ENCODE data around the gene IKZF2. TPM values are rescaled to one million over a fixed set of nuclear protein-coding genes. Genes with fewer than 3 reads are reported as not detected.
A peak's percentile ranks its signal among the peaks of the same experiment; 100 is the strongest.

Gene IKZF2
- total and polyA plus RNA-seq, 10 of the 15 experiments (the other 5 are each of a cell fraction or from before 2014, with no cell fraction given) = 15.2 to 266 (median 87.2) TPM

DNA sequence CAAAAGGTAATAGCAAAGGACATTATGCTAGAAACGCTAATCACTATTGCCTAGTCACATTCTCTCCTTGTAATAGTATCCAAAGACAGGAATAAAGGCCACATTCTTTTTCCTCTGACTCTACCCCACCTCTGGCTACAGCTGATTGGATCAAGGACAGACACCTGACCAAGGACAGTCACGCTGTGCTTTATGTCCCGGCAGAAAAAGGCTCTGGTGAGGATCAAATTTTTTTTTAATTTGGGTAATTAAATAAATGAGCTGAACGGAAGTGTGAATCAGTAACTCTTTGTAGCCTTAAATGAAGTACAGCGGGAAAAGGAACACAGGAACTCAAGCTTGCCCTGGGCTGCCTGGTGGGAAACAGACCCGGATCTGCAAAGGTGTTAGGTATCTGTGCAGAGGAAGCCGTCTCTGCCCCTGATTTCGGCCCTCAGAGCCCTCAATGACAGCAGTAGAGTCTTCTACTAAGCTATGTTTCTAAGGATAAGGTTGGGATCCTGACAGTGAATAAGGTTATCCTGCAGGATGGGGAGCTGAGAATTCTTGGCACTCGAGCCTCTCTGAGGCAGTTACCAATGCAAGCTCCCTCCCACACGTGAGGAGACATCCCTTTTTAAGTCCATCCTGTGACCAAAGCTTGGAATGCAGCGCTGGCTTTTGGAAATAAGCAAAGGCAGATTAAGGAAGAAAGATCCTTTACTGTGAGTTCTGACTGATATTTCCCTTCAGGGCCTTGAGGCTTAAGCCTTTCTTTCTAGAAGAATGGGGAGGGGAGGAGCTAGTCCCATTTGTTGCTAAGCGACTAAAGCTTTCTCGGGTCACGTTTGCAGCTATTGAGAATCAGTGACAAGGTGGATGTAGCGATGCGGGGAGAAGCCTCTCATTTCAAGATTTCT lies 37.8 kb upstream of the IKZF2 start:
- ChIA-PET SMC1A (ENCODE audit: uncharacterized antibody, unreplicated experiment) (interaction anchor here (0.7 to 1.8 kb wide), 13 partner anchors 13 to 53 kb away, joined by 3 to 10 read pairs (median 4); no protein-coding TSS in a partner anchor), CTCF (interaction anchor here (0.8 to 1.4 kb wide), 4 partner anchors 14 to 29 kb away, joined by 3 to 4 read pairs (median 3); no protein-coding TSS in a partner anchor), RAD21 (ENCODE audit: unreplicated experiment) (interaction anchor here (0.7 to 1.1 kb wide), 2 partner anchors 32 to 53 kb away, joined by 3 read pairs; no protein-coding TSS in a partner anchor), POLR2A (interaction anchor here (0.7 to 1.3 kb wide), 4 partner anchors 13 to 1186 kb away, joined by 3 to 4 read pairs (median 4); no protein-coding TSS in a partner anchor)
- H3K27ac ChIP-seq (ENCODE audit: control insufficient read depth, insufficient read depth) = no peak overlapping the region
- no peaks in the 10 kb centered on the region for H3K36me3 ChIP-seq (ENCODE audit: control insufficient read depth in 2 of 2, insufficient read depth in 2 of 2, low read length in 1 of 2)
- H2AFZ ChIP-seq (ENCODE audit: control insufficient read depth, low read depth, low read length) = no peak overlapping the region
- no peaks in the 10 kb centered on the region for H3K27me3 ChIP-seq (replicated peaks in 1 of 2; ENCODE audit: control insufficient read depth in 2 of 2, insufficient read depth in 2 of 2, low read length in 1 of 2)
- ATAC-seq = no peak
- no peak for DNase-seq (ENCODE audit: low read depth, low spot score)
- H3K4me3 ChIP-seq = no peak overlapping the region
- FAIRE-seq = no peak
- no TSS peak for BruUV-seq (replicated peaks)
- peaks cover 12% of the 10 kb centered on the region for H3K4me1 ChIP-seq (ENCODE audit: control insufficient read depth, insufficient read depth, low read length)
- H3K4me2 ChIP-seq (ENCODE audit: control insufficient read depth, insufficient read depth) = no peak overlapping the region
- 58% methylated on average over 16 of the region's 16 CpGs for WGBS (ENCODE audit: insufficient coverage, insufficient replicate concordance, low lambda C conversion rate, missing lambda C conversion rate)
- 0 out of 4 replicates have a peak, but pooled peaks have one; percentile 21 to 28 for TF ChIP-seq BHLHE40 (IDR thresholded peaks at IDR 0.05; ENCODE audit: borderline replicate concordance in 1 of 2, low read depth in 2 of 2, low read length in 1 of 2)
- TF ChIP-seq, protein P1, sequence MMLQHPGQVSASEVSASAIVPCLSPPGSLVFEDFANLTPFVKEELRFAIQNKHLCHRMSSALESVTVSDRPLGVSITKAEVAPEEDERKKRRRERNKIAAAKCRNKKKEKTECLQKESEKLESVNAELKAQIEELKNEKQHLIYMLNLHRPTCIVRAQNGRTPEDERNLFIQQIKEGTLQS (IDR thresholded peaks at IDR 0.05; ENCODE audit: borderline replicate concordance, extremely low read depth, low read depth, low read length) = no peak
- H3K9me3 ChIP-seq (replicated peaks; ENCODE audit: control insufficient read depth, insufficient read depth, low read length) = peaks cover 3% of the 10 kb centered on the region
- H3K79me2 ChIP-seq (ENCODE audit: control insufficient read depth, insufficient read depth, low read length) = no peaks in the 10 kb centered on the region
- no peak overlapping the region for H3K9ac ChIP-seq (ENCODE audit: control insufficient read depth, insufficient read depth, low read length)
- in situ Hi-C loops (cut with MboI) = no loop called here
- intact Hi-C loops (cut with micrococcal nuclease; ENCODE audit: unreplicated experiment) = loop anchor here (5.0 kb wide), 1 partner anchor 43 kb away; no protein-coding TSS in a partner anchor
- H4K20me1 ChIP-seq (ENCODE audit: control insufficient read depth, insufficient read depth) = no peaks in the 10 kb centered on the region

- no peak for DNase-seq (ENCODE audit: low read depth, low spot score)
- Histone ChIP-seq H3K27me3 (replicated peaks in 1 of 2; ENCODE audit: control insufficient read depth in 2 of 2, insufficient read depth in 2 of 2, low read length in 1 of 2) (no peaks in the 10 kb centered on the region), H3K79me2 (ENCODE audit: control insufficient read depth, insufficient read depth, low read length) (no peaks in the 10 kb centered on the region), H3K4me3 (no peak overlapping the region), H3K36me3 (ENCODE audit: control insufficient read depth in 2 of 2, insufficient read depth in 2 of 2, low read length in 1 of 2) (no peaks in the 10 kb centered on the region), H3K27ac (ENCODE audit: control insufficient read depth, insufficient read depth) (no peak overlapping the region), H3K9me3 (replicated peaks; ENCODE audit: control insufficient read depth, insufficient read depth, low read length) (peaks cover 3% of the 10 kb centered on the region), H4K20me1 (ENCODE audit: control insufficient read depth, insufficient read depth) (no peaks in the 10 kb centered on the region), H3K4me2 (ENCODE audit: control insufficient read depth, insufficient read depth) (no peak overlapping the region), H2AFZ (ENCODE audit: control insufficient read depth, low read depth, low read length) (no peak overlapping the region), H3K4me1 (ENCODE audit: control insufficient read depth, insufficient read depth, low read length) (peaks cover 13% of the 10 kb centered on the region), H3K9ac (ENCODE audit: control insufficient read depth, insufficient read depth, low read length) (no peak overlapping the region)
- FAIRE-seq = no peak
- BruUV-seq (replicated peaks) = no TSS peak
- 100% methylated on average over 2 of the region's 2 CpGs for WGBS (ENCODE audit: insufficient coverage, insufficient replicate concordance, low lambda C conversion rate, missing lambda C conversion rate)
- RAD21 ChIA-PET (ENCODE audit: unreplicated experiment) = no interaction called here
- SMC1A ChIA-PET (ENCODE audit: uncharacterized antibody, unreplicated experiment) = interaction anchor here (0.9 to 1.8 kb wide), 7 partner anchors 16 to 45 kb away, joined by 4 to 10 read pairs (median 4); no protein-coding TSS in a partner anchor
- in situ Hi-C loops (cut with MboI) (no loop called here), intact Hi-C loops (cut with micrococcal nuclease; ENCODE audit: unreplicated experiment) (loop anchor here (5.0 kb wide), 1 partner anchor 44 kb away; no protein-coding TSS in a partner anchor)
- POLR2A ChIA-PET = interaction anchor here (1.2 to 1.3 kb wide), 2 partner anchors 14 to 39 kb away, joined by 3 to 4 read pairs; no protein-coding TSS in a partner anchor
- CTCF ChIA-PET = interaction anchor here (1.4 kb wide), 1 partner anchor 29 kb away, joined by 4 read pairs; no protein-coding TSS in a partner anchor
- no peak for ATAC-seq
- TF ChIP-seq NFYB (IDR thresholded peaks at IDR 0.05; ENCODE audit: insufficient read depth, low read depth, low read length) (no peak), EED (IDR thresholded peaks at IDR 0.05; ENCODE audit: low read depth) (no peak), HDAC2 (IDR thresholded peaks at IDR 0.05) (no peak), STAT1 (conservative IDR thresholded peaks at IDR 0.05) (no peak), KDM1A (IDR thresholded peaks at IDR 0.05; ENCODE audit: borderline replicate concordance) (no peak)
- TF ChIP-seq, protein P2, sequence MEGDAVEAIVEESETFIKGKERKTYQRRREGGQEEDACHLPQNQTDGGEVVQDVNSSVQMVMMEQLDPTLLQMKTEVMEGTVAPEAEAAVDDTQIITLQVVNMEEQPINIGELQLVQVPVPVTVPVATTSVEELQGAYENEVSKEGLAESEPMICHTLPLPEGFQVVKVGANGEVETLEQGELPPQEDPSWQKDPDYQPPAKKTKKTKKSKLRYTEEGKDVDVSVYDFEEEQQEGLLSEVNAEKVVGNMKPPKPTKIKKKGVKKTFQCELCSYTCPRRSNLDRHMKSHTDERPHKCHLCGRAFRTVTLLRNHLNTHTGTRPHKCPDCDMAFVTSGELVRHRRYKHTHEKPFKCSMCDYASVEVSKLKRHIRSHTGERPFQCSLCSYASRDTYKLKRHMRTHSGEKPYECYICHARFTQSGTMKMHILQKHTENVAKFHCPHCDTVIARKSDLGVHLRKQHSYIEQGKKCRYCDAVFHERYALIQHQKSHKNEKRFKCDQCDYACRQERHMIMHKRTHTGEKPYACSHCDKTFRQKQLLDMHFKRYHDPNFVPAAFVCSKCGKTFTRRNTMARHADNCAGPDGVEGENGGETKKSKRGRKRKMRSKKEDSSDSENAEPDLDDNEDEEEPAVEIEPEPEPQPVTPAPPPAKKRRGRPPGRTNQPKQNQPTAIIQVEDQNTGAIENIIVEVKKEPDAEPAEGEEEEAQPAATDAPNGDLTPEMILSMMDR (IDR thresholded peaks at IDR 0.05 in 2 of 3, conservative IDR thresholded peaks at IDR 0.05 in 1 of 3; ENCODE audit: control insufficient read depth in 2 of 3, extremely low read depth in 1 of 3, insufficient read depth in 1 of 3, low read depth in 3 of 3, low read length in 3 of 3) = no peak
Measured at GRCh38 chr2:213188533-213188867, 37.1 kb upstream of the IKZF2 start.

Measured in GM12878 (cell line).